SK-N-SH treated with all-trans-retinoic acid at 6 μM for 48 hours (cell line): ENCODE results near the gene ABCA13.

ENCODE experiments used
- ARNTL ChIP-seq: fragments of 450-650 bp; formaldehyde crosslinking; IDR thresholded peaks from 2 replicates; pipeline ENCODE4 v1.5.0; 2020; ENCODE audit warnings: low read depth, mild to moderate bottlenecking, moderate library complexity, borderline replicate concordance
- BACH2 ChIP-seq: fragments of 250-450 bp; sonication (Bioruptor Pico); IDR thresholded peaks from 2 replicates; pipeline ENCODE4 v1.9.0; 2021; ENCODE audit warnings: mild to moderate bottlenecking, borderline replicate concordance
- ESRRG ChIP-seq: fragments of 250-450 bp; sonication (Bioruptor Pico); IDR thresholded peaks from 2 replicates; pipeline ENCODE4 v1.6.1; 2021; ENCODE audit warnings: mild to moderate bottlenecking
- GLIS3 ChIP-seq: fragments of 250-450 bp; sonication (Bioruptor Pico); IDR thresholded peaks from 2 replicates; pipeline ENCODE4 v1.5.0; 2020; ENCODE audit warnings: mild to moderate bottlenecking, moderate library complexity
- ISL1 ChIP-seq: fragments of 250-450 bp; sonication (Bioruptor Pico); IDR thresholded peaks from 2 replicates; pipeline ENCODE4 v2.1.2; 2022; ENCODE audit warnings: mild to moderate bottlenecking, moderate library complexity
- TCF4 ChIP-seq: fragments of 250-450 bp; sonication (Bioruptor Pico); IDR thresholded peaks from 2 replicates; pipeline ENCODE4 v1.8.0; 2021; ENCODE audit warnings: mild to moderate bottlenecking, moderate library complexity, borderline replicate concordance
- ZC3H10 ChIP-seq: fragments of 250-450 bp; sonication (Bioruptor Pico); IDR thresholded peaks from 2 replicates; pipeline ENCODE4 v1.5.1; 2021; ENCODE audit warnings: mild to moderate bottlenecking, moderate library complexity
- ZFP3 ChIP-seq: fragments of 250-450 bp; sonication (Bioruptor Pico); IDR thresholded peaks from 2 replicates; pipeline ENCODE4 v1.5.0; 2020; ENCODE audit warnings: mild to moderate bottlenecking, moderate library complexity
- ZNF565 ChIP-seq: fragments of 450-650 bp; formaldehyde crosslinking; conservative IDR thresholded peaks from 2 replicates; pipeline ENCODE4 v1.5.0; 2020; ENCODE audit warnings: low read depth, mild to moderate bottlenecking, moderate library complexity
- ZNF8 ChIP-seq: fragments of 450-650 bp; formaldehyde crosslinking; IDR thresholded peaks from 2 replicates; pipeline ENCODE4 v1.5.0; 2020; ENCODE audit warnings: mild to moderate bottlenecking, moderate library complexity
- TF ChIP-seq, protein P1 (sequence below): fragments of 250-450 bp; sonication (Bioruptor Pico); IDR thresholded peaks from 2 replicates; pipeline ENCODE4 v1.8.0; 2020; ENCODE audit warnings: mild to moderate bottlenecking, moderate library complexity, borderline replicate concordance
- TF ChIP-seq, protein P2 (sequence below): fragments of 250-450 bp; sonication (Bioruptor Pico); IDR thresholded peaks from 2 replicates; pipeline ENCODE4 v1.5.0; 2020; ENCODE audit warnings: mild to moderate bottlenecking, moderate library complexity
- TF ChIP-seq, protein P3 (sequence below): fragments of 250-450 bp; sonication (Bioruptor Pico); IDR thresholded peaks from 2 replicates; pipeline ENCODE4 v1.5.1; 2021; ENCODE audit warnings: mild to moderate bottlenecking, moderate library complexity
- TF ChIP-seq, protein P4 (sequence below): fragments of 250-450 bp; sonication (Bioruptor Pico); IDR thresholded peaks from 2 replicates; pipeline ENCODE4 v1.5.1; 2020; ENCODE audit warnings: low read depth, mild to moderate bottlenecking, moderate library complexity

DNA sequence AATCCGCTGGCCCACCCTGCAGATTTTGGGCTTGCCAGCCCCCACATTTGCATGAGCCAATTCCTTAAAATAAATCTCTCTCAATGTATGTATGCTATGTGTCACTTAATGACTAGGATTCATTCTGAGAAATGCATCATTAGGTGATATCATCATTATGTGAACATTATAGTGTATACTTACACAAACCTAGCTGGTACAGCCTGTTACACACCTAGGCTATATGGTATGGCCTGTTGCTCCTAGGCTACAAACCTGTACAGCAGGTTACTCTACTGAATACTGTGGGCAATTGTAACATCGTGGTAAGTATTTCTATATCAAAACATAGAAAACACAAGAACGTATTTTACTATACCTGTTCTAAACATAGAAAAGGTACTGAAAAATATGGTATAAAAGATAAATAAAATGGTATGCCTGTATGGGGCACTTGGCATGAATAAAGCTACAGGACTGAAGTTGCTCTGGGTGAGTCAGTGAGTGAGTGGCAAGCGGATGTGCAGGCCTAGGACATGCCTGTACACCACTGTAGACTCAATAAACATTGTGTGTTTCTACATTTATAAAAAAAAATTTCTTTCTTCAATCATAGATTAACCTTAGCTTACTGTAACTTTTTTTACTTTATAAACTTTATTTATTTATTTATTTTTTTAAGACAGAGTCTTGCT, 135.9 kb downstream of the ABCA13 start:
- no peak for TF ChIP-seq ZC3H10 (CRISPR knock-in tag)
- TF ChIP-seq ARNTL = no peak
- TF ChIP-seq ZNF565 = no peak
- TF ChIP-seq, protein P1, sequence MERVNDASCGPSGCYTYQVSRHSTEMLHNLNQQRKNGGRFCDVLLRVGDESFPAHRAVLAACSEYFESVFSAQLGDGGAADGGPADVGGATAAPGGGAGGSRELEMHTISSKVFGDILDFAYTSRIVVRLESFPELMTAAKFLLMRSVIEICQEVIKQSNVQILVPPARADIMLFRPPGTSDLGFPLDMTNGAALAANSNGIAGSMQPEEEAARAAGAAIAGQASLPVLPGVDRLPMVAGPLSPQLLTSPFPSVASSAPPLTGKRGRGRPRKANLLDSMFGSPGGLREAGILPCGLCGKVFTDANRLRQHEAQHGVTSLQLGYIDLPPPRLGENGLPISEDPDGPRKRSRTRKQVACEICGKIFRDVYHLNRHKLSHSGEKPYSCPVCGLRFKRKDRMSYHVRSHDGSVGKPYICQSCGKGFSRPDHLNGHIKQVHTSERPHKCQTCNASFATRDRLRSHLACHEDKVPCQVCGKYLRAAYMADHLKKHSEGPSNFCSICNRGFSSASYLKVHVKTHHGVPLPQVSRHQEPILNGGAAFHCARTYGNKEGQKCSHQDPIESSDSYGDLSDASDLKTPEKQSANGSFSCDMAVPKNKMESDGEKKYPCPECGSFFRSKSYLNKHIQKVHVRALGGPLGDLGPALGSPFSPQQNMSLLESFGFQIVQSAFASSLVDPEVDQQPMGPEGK (CRISPR knock-in tag) = no peak
- no peak for TF ChIP-seq ZNF8 (CRISPR knock-in tag)
- TF ChIP-seq, protein P2, sequence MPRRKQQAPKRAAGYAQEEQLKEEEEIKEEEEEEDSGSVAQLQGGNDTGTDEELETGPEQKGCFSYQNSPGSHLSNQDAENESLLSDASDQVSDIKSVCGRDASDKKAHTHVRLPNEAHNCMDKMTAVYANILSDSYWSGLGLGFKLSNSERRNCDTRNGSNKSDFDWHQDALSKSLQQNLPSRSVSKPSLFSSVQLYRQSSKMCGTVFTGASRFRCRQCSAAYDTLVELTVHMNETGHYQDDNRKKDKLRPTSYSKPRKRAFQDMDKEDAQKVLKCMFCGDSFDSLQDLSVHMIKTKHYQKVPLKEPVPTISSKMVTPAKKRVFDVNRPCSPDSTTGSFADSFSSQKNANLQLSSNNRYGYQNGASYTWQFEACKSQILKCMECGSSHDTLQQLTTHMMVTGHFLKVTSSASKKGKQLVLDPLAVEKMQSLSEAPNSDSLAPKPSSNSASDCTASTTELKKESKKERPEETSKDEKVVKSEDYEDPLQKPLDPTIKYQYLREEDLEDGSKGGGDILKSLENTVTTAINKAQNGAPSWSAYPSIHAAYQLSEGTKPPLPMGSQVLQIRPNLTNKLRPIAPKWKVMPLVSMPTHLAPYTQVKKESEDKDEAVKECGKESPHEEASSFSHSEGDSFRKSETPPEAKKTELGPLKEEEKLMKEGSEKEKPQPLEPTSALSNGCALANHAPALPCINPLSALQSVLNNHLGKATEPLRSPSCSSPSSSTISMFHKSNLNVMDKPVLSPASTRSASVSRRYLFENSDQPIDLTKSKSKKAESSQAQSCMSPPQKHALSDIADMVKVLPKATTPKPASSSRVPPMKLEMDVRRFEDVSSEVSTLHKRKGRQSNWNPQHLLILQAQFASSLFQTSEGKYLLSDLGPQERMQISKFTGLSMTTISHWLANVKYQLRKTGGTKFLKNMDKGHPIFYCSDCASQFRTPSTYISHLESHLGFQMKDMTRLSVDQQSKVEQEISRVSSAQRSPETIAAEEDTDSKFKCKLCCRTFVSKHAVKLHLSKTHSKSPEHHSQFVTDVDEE (CRISPR knock-in tag) = no peak
- TF ChIP-seq GLIS3 (CRISPR knock-in tag) = no peak
- TF ChIP-seq, protein P3, sequence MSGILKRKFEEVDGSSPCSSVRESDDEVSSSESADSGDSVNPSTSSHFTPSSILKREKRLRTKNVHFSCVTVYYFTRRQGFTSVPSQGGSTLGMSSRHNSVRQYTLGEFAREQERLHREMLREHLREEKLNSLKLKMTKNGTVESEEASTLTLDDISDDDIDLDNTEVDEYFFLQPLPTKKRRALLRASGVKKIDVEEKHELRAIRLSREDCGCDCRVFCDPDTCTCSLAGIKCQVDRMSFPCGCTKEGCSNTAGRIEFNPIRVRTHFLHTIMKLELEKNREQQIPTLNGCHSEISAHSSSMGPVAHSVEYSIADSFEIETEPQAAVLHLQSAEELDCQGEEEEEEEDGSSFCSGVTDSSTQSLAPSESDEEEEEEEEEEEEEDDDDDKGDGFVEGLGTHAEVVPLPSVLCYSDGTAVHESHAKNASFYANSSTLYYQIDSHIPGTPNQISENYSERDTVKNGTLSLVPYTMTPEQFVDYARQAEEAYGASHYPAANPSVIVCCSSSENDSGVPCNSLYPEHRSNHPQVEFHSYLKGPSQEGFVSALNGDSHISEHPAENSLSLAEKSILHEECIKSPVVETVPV (CRISPR knock-in tag) = no peak
- TF ChIP-seq, protein P4, sequence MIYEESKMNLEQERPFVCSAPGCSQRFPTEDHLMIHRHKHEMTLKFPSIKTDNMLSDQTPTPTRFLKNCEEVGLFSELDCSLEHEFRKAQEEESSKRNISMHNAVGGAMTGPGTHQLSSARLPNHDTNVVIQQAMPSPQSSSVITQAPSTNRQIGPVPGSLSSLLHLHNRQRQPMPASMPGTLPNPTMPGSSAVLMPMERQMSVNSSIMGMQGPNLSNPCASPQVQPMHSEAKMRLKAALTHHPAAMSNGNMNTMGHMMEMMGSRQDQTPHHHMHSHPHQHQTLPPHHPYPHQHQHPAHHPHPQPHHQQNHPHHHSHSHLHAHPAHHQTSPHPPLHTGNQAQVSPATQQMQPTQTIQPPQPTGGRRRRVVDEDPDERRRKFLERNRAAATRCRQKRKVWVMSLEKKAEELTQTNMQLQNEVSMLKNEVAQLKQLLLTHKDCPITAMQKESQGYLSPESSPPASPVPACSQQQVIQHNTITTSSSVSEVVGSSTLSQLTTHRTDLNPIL = no peak
- TF ChIP-seq TCF4 (CRISPR knock-in tag) = no peak
- no peak for TF ChIP-seq ISL1
- TF ChIP-seq BACH2 (CRISPR knock-in tag) = no peak
- no peak for TF ChIP-seq ESRRG (CRISPR knock-in tag)
- no peak for TF ChIP-seq ZFP3 (CRISPR knock-in tag)
